ENCODE data around the gene CEP131. TPM values are rescaled to one million over a fixed set of nuclear protein-coding genes. Genes with fewer than 3 reads are reported as not detected.

The CEP131 gene
- total and polyA plus RNA-seq, 2 donors (not counting 3 experiments of a cell fraction or from before 2014, with no cell fraction given) = 5.3 to 17.9 TPM

DNA sequence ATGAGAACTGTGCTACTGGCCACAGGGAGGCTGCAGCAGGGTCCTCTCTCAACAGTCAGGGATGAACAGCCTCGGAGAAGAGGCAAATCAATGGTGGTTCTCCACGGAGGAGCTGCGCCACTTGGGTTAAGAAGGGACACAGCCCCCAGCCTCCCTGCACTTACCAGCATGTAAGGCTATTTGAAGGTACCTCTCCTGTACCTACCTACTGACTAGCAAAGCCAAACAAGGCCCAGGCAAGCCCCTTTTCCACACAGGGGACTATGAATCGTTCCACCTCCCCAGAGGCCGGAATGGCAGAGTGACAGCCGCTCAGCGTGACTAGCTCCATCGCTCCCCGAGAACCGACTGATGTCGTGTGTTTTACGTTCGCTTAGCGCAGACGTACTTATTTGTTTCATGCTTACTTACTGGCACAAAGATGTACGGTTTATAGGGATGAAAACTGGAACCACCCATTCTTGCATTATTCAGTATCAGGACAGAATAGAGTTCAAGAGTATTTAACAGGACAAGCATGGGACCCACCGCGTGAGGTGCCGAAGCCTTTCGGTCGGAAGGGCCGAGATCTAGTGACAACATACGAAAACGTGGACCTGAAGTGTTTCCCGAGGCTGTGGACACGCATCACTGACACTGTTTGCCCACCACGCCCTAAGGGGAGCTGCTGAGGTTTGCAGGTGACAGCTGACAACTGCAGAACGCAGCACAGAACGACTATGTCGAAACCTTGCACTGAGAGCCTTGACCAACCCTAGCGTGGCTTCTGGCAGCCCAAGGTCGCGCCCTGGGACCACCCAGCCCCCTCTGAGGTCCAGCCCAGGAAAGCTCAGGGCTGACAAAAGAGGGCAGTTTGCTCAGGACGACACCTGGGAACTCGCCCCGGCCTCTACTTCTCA is 15.1 kb upstream of the CEP131 start:
- BruUV-seq (replicated peaks) = no TSS peak
- peaks cover 6% of the 10 kb centered on the region for H3K4me1 ChIP-seq (ENCODE audit: control insufficient read depth, extremely low read depth, insufficient read depth, low read length)
- dilution Hi-C loops (cut with MboI; ENCODE audit: extremely low pct_ligation_motif_present, low sequenced_read_pairs) (no loop called here), intact Hi-C loops (cut with micrococcal nuclease) (no loop called here)
- H3K9me1 ChIP-seq (replicated peaks; ENCODE audit: control insufficient read depth, extremely low read depth, insufficient read depth, low read length) = no peaks in the 10 kb centered on the region
- H3K9me3 ChIP-seq (replicated peaks; ENCODE audit: control insufficient read depth, insufficient read depth, low read length) = no peaks in the 10 kb centered on the region
- H3K4me3 ChIP-seq (replicated peaks in 1 of 3; ENCODE audit: insufficient read depth in 1 of 3, low read depth in 1 of 3, low read length in 3 of 3) = peak overlapping the region; percentile 57 to 86 (median 61)
- POLR2A ChIA-PET = no interaction called here
- H3K79me2 ChIP-seq (ENCODE audit: control insufficient read depth, insufficient read depth, low read length) = peaks cover 20% of the 10 kb centered on the region
- DNase-seq (ENCODE audit: low read depth, low spot score) = no peak
- FAIRE-seq = no peak
- H4K20me1 ChIP-seq (replicated peaks; ENCODE audit: control insufficient read depth, extremely low read depth, insufficient read depth, low read length) = no peaks in the 10 kb centered on the region
- H3K9ac ChIP-seq (replicated peaks; ENCODE audit: extremely low read depth, insufficient read depth, low read length) = peak overlapping the region; percentile 70
- peaks cover 0 to 19% of the 10 kb centered on the region in 2 experiments for H3K36me3 ChIP-seq (ENCODE audit: control insufficient read depth in 2 of 2, extremely low read depth in 1 of 2, insufficient read depth in 2 of 2, low read length in 2 of 2)
- no peaks in the 10 kb centered on the region for H3K27me3 ChIP-seq (ENCODE audit: control insufficient read depth in 2 of 2, insufficient read depth in 2 of 2, low read length in 2 of 2)
- no peak for TF ChIP-seq GATA2 (IDR thresholded peaks at IDR 0.05; ENCODE audit: insufficient read depth, insufficient read length, low read depth, low read length)
- no peak for TF ChIP-seq POLR2AphosphoS5 (IDR thresholded peaks at IDR 0.05; ENCODE audit: insufficient read depth, low read depth, low read length)
- no peak for TF ChIP-seq JUN (IDR thresholded peaks at IDR 0.05; ENCODE audit: borderline replicate concordance, insufficient read depth, insufficient read length, low read depth)
- TF ChIP-seq FOS (IDR thresholded peaks at IDR 0.05; ENCODE audit: borderline replicate concordance, insufficient read depth, low read length) = no peak
- TF ChIP-seq MYC (IDR thresholded peaks at IDR 0.05; ENCODE audit: low read depth, low read length) = no peak
- no peak for TF ChIP-seq EZH2 (IDR thresholded peaks at IDR 0.05; ENCODE audit: borderline replicate concordance, low read depth, low read length, severe bottlenecking)
- no peak for TF ChIP-seq POLR2A (IDR thresholded peaks at IDR 0.05; ENCODE audit: low read depth, low read length)
- TF ChIP-seq CTCF (IDR thresholded peaks at IDR 0.05; ENCODE audit: extremely low read depth in 1 of 2, insufficient read depth in 1 of 2, low read depth in 1 of 2, low read length in 2 of 2) = no peak
- H3K4me2 ChIP-seq (ENCODE audit: insufficient read depth, low read length) = peak overlapping the region; percentile 11
- H2AFZ ChIP-seq (ENCODE audit: low read depth, low read length) = no peak overlapping the region
- CTCF ChIA-PET = interaction anchor here (1.0 to 3.1 kb wide), 7 partner anchors 8 to 249 kb away, joined by 3 to 33 read pairs (median 4); partner anchors contain the start of gene CEP131
- H3K27ac ChIP-seq (ENCODE audit: insufficient read depth, low read depth, low read length) = no peak overlapping the region
